Measurements from ENCODE around the gene EBPL.
A peak's percentile ranks its signal among the peaks of the same experiment; 100 is the strongest.

The EBPL gene

DNA sequence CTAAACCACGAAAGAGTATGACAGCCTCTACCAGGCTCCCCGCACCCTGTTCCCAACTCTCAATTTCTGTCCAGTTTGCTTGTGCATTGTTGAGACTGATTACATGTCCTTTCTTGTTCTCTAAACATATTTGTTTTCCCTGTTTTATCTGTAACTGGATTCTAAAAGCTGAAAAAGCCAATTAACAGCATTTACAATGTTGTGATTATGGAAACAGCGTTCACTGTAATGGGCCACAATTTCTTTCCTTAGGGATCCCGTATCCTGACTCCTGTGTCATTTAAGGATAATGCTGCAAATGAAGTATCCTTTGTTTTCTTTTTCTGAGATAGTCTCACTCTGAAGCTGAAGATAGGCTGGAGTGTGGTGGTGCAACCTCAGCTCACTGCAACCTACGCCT, 20.5 kb downstream of the EBPL start:
- no peak for DNase-seq

DNA sequence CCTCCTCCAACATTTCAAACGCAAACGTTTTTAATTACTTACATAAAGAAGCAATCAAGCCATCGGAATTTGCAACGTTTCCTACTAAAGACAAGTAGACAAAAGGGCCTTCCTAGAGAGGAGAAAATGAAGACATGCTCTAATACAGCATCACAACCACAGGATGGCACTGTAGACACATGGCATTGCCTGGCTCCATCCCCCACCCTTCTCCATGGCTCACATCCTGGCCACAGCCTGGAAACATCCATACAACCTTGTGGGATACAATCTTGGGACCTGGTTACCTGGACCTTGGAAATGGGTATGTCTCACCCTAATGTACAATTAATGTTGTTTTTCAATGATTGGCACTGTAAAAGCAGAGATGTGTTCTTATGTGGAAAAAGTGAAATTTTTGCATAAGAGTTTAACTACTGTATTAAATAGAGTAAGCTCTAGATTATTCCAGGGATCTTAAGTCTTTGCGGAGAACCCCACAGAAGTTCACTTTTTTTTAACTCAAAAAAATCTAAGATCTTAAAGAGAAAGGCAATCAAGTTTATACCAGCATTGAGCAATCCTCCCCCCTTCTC, 21.5 kb downstream of the EBPL start:
- DNase-seq: peak; percentile 28

DNA sequence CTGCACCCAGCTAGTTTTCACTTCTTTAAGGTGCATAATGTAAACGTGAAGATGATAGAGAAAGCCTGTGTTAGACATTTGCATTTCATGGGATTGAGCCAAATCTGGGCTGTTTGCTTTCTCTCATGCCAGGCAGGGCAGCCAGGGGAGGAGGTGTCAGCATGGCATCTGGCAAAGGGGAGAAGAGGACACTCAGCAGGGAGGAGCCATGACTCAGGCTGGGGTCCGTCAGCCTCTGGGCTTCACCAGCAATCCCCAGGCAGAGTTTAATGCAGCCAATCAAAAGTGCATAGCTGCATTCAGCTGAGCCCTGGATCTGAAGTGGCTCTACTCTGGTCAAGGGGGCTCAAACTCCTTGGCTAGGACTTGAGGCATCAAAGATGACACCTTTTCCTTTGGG, 23.5 kb downstream of the EBPL start:
- no peak for DNase-seq

DNA sequence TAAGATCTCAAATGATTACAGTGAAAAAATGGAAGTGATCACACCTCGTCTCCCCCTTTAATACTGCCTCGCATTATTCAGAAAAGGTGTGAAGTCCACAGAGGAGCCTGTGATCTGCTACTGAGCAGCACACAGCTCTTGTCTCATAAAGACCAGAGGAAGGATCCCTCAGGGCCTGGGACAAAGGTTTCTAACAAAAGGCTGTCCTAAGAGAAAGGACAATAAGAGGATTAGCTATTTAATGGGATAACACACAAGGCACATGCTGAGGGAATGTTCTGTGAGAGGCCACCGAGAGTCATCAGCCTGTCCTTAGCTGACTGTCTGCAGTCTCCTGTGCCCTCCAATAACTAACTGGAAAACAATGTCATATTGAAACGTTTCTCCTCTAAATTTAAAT, 26.7 kb downstream of the EBPL start:
- no peak for DNase-seq

DNA sequence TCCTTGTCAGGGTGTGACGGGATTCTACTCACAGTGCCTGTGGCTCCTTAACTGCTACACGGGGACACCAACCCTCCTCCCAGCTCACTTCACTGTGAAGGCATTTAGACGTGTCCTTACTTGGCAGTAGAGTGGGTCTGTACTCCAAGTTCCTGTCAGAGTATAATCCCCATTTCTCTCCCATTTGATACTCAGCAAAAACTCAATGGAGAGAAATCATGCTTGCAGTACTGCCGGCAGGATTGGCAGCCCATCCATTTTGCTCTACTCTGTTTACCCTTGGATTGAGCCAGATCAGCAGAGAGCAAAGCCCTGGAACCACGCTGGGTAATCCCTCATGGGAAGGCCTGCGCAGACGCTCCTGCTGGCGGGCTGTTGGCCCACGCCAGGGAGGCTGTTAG, 34.0 kb downstream of the EBPL start:
- no peak for DNase-seq

DNA sequence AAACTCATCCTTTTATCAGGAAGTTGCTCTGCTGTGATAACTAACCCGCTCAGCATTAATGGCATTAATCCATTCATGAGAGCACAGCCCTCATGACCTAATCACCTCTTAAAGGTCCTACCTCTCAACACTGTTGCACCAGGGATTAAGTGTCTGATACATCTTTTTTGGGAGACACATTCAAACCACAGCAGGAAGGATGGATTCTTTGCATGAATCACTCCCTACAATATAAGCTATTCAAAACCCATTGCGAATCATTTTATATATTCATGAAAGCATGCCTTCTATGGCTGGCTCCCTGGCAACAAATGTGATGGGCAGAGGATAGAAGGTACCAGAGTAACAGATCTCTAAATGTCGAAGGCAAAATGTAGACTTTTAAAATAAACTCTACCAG, 35.4 kb downstream of the EBPL start:
- DNase-seq: no peak

DNA sequence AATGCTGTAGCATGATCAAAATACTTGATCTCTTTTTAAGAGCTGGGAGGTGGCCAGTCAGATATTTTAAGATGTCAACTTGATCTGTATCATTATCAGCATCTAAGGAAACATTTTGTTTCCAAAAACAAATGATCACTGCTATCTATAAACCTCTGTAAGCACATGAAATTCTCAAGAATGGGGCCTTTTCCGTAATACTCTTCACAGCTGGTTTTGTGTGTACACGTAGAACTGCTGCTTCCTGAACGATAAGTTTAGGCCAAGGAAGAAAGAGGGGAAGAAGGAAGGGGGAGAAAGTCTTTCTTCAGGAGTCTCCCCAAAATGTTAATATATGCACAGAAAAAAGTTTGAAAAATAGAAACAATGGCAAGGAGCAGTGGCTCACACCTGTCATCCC, 37.3 kb downstream of the EBPL start:
- no peak for DNase-seq

DNA sequence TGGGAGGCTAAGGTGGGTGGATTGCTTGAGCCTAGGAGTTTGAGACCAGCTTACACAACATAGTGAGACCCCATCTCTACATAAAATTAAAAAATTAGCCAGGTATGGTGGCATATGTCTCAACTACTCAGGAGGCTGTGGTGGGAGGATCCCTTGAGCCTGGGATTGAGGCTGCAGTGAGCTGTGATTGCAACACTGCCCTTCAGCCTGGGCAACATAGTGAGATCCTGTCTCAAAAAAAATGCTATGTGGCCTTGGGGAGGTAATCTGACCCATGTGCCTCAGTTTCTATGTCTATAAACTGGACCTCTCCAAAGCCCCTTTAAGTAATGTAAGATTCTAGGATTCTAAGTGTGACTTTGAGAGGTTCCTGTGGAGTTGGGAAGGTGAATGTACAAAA, 37.8 kb downstream of the EBPL start:
- no peak for DNase-seq

DNA sequence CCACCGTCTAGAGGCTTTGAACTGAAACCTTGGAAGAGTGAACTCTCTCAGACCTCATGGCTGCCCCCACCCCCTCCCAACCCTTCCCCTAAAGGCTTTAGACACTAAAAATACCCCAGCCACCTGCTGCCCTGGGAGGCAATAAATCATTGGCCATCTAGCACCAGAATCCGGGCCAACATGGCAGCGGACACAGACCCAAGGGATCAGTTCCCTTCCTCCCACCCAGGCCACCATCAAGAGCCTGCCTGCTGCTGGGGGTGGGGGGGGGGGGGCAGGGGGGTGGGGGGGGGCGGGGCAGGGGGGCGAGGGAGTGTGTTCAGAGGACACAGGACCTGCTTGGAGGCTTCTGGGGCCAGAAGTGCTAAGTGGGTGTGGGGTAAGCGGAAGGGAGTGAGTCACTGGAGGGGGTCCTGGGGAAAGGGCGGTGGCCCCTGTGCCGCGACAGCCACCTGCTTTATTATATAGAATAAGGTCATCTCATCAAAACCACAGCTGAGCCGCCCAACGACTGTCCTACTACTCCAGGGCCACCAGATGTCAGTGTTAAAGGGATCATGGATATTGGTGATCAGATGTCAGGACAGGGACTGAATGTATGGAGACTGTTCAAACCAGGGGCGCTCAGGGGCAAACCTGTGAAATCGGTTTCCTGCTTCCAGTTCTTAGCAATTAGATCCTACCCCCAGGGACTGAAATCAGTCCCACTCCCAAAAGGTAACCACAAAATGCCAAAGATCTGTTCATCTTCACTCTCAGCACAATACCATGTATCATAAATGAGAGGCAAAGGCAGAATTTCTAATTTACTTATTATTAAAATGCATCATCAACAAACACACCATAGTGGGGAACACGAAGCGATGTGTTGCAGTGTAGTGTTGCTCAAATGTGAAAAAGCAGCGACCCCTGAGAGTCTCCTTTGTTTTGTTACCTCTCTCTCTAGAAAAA, 38.7 kb downstream of the EBPL start:
- DNase-seq: no peak

DNA sequence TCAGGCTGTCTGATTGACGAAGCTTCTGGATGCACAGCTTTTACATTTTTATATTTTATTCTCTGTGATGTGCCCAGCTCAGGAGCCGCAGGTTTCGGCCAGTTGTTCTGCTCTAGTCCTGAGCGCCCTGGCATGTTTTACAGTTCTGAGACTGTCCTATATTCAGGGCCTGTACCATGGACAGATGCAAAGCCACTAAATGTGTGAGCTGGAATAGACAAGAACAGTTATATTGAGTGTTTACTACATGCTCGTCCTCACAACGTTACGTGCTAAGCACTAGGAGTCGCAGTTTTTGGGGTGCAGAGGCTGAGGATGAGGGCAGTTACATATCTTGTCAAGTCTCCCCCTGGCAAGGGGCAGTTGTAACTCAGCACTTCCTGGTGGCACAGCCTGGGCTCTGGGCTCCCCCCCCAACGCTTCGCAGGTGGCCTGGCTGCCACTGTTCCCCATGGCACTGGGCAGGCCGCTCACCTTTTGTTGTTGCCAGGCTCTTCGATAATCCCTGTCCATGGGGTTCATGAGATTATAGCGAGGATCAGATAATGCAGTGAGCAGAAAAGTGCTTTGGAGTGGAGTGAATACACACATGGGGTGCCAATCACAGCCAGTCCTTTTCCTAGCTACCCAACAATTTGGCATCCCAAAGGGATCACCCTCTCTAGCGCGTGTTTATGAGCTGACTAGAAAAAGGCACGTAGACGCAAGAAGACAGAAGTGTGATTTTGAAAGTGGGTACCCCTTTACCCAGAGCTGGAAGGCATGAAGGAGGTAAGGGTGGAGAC, 39.5 kb downstream of the EBPL start:
- DNase-seq: no peak

DNA sequence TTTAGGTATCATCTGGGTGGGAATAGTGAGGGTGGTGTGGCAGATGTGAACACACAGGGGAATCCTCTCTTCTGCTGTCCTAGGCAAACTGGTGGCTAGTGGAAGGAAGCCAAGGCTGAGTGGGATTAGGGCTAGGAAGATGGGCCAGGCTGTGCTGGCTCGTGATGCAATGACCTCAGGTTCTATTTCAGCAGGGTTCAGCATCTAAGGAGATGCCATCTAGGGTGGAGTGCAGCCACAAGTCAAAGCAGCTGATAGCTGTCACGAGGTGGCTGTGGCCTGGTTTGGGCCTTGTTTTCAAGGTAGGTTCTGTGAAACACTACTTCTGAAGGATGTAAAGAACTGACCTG, 41.3 kb downstream of the EBPL start:
- no peak for DNase-seq

DNA sequence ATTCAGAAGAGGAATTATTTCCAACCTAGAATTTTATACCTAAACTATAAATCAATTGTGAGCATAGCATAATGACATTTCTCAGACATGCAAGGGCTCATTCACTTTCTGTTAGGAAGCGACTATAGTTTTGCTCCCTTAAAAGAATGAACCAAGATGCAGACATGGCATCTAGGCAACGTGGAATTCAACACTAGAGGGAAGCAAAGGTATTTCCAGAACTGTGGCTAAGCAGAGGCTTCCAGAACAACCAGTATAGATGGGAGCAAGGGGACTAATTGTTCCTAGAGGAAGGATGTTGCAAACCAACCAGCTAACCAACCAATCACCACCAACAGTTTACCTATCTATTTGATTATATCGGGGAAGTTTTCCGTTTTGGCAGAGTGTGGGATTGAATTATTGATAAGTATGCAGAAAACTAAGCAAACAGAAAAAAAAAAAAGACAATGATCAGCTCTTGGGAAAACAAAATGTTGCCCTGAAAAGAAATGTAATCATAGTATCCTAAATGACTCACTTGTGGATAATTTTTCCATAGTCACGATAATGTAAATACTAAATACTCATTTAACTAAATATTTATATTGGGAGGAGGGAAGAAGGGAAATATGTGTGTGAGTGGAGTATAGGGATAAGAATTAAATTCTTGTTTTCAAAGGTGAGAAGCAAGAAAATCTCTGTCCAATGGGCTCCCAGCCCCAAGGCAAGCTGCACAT, 41.9 kb downstream of the EBPL start:
- no peak for DNase-seq

DNA sequence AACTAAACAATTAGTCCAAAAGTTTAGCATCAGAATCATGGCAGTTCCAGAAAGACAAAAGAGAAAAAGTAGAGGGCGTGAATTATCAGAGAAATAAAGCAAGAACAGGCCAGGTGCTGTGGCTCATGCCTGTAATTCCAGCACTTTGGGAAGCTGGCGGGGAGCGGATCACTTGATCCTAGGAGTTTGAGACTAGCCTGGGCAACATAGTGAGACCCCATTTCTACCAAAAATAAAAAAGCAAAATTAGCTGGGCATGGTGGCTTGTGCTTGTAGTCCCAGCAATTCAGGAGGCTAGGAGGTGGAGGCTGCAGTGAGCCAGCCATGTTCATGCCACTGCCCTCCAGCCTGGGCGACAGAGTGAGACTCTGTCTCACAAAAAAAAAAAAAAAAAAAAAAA, 44.6 kb downstream of the EBPL start:
- DNase-seq: no peak

DNA sequence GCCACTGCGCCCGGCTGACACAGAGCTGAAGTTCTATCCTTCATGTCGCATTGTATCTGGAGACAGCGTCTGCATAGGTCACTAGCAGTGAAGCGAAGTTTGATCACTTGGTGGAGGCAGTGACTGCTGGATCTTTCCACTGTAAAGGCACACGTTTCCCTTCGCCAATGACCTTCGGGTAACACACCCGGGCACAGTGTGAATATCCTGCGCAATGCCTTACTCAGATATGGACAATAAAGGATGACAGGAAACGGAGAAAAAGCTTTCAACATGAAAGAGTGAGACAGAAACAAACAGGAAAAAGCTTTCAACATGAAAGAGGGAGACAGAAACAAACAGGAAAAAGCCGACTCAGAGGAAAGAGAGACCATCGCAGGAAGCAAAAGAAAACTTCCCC, 45.8 kb downstream of the EBPL start:
- DNase-seq: no peak

DNA sequence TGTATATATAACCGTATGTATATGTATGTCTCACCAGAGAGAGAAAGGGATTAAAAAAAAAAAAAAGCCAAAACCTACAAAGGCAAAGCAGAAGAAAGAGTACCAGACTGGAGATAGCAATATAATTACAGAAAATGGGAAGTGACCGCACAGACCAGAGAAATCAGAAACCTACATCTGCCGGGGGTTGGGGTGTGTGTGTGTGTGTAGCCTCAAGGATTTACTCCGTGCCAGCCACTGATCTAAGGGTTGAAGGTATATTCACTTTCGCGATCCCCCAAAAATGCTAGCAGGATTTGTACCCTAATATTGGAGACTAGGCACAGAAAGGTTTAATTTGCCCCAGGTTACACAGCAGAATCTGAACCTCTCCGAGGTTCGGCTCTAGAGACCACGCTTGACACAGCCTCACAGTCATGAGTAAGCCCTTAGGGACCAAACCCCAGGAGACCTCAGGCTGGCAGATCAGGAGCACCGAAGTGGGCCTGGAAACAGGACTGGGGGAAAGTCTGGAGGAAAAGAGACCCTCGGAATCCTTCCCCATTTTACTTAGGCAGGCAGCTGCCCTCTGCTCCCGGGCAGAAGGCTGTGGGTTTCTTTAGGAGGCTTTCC, 48.1 kb downstream of the EBPL start:
- DNase-seq: no peak

DNA sequence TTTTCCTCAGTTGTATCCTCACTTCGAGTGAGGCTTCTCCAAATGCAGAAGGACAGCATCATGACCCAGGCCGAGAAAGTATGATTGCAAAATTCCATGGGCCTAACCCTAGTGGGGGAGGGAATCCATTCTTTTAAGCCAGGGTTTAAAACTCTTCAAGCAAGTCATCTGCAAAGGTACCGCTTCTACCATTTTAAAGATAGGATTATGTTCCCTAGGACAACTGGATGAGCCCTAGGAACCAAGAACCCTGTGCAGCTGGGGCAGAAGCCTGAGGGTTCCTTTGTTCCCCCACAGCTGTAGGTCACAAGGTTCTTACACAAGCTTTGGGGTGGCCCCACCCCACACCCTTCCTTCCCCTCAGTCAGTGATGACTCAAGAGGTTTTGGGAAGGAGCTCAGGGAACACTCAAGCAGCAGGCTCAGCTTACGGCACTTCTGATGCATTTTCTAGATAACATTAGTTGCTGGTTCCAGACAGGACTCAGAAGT, 49.4 kb downstream of the EBPL start:
- no peak for DNase-seq

DNA sequence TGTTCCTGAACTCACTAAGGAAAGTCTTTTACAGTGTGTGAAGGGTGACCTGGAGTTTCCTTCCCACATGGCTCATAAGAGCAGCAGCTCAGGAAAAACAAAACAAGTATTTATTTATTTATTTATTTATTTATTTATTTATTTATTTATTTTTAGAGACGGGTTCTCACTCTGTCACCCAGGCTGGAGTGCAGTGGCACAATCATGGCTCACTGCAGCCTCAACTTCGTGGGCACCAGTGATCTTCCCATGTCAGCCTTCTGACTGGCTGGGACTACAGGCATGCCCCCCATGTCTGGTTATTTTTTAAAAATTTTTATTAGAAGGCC, 52.6 kb downstream of the EBPL start:
- no peak for DNase-seq

DNA sequence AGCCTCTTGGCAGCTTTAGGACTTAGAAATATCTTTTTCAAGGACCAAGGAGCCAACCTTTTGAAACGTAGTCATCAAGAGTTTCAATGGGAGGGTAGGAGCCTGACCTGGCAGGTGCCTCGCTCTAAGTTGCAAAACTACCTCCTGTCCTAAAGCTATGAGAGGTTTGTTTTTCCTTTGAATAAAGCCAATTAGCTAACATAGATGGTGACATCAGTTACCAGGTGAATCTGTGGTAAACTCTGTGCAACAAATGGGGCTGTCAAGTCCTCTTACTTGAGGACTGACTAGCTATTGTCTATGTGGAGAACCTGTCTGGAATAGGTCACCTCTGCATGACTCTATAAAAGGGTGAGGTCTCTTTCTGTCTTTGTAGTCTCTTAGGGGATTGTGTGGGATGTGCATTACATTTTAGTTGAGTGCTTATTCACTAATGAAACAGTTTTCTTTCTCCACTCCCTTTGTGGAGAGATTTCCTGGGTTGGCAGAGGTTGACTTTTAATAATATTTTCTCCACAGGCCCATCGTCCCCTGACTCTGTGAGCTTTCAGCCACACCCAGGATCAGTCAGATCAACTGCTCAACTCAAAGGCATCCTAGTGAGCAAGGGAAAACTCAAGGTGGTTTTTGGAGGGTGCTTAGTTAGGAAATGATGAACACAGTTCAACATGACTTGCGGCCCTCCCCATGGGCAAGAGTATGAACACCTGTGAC, 53.1 kb downstream of the EBPL start:
- DNase-seq: no peak

DNA sequence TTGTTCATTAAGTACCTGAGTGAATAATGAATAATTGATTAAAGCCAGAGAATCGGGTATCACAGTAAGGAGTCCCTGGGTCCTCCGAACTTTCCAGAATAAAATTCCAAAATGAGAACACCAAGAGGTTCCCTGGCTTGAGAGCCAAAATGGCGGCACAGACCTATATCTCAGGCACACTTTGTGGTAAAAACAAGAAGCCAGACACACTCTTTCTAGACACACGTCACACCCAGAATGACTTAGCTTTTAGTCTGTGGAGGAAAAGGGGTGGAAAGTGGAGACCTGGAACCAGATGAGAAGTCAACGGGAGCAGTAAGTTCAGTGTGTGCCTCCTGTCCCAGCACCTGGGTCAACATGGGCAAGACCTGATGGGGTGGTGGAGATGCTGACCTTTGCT, 54.6 kb downstream of the EBPL start:
- no peak for DNase-seq

DNA sequence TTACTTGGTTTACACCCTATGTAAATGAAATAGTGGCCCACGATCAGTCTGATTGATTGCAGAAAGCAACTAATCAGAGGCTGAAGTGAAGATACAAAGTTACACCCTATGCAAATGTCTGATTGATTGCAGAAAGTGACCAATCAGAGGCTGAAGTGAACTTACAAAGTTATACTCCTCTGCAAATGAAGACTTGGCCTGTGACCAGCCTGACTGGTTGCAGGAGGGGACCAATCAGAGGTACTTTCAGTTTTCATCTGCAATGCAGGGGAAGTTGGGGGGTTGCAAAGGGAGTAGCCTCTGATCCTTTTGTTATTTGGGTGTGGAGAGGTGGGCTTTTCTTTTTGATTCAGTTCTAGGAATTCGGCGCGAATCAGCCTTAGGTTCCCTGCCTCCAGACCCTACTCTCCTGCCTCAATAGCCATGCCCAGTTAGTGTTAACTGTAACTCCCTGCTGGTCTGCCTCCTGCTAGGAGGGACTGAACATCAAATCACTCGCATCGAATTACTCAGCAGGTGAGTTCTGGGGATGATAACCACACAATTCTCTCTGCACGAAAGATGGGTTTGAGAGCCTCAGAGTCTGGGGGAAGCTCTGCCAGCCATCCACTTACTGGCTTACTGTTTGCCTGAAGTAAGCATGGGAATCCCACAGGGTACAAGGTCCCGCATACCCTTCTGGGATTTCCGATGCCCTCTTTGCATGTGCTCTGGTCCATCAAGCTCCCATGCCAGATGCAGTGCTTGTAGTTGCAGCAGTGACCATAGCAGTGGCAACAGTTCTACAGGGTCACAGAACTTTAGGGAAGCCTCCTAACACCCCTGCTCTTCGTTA, 55.5 kb downstream of the EBPL start:
- peak; percentile 25 for DNase-seq

DNA sequence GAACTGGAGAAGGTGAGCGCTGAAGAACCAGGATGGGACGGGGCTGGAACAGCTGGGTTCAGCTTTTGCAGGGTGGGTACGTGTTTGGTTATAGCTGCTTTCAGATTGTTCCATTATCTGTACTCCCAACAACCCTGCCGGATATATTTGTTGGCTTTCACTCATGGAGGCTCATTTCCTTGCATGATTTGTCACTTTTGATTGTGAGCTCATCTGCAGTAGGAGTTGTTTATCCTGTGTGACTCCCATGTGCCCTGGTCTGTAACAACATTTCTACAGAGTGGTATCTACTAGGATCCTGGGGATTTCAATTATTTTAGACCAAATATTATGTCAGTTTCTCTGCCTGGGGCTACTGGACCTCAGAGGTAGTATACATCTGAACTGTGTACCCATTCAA, 57.6 kb downstream of the EBPL start:
- no peak for DNase-seq

All from stimulated activated CD4-positive, alpha-beta T cell treated with anti-CD3 and anti-CD28 coated beads, Interleukin-4, amount 100 ng/mL, for 24 hours (primary cell).